Kidney (tissue), 14 donors: ENCODE measurements around the gene FZD8. TPM values are rescaled to one million over a fixed set of nuclear protein-coding genes. Genes with fewer than 3 reads are reported as not detected.

ENCODE experiments used
- DNase-seq, 5 donors: peaks; one replicate each; pipeline ENCODE4 v3.0.0-alpha.2; 2013 to 2020
- FAIRE-seq: peaks from 2 replicates; lab custom pipeline; 2012; peaks lifted over from hg19 to GRCh38; lab: Jason Lieb, UNC
- H3K27ac ChIP-seq, 2 donors: one replicate each; pipeline ENCODE4 v1.7.0; 2013; ENCODE audit warnings: low read depth in 2 of 2, low read length in 2 of 2, inconsistent platforms in 1 of 2
- H3K27me3 ChIP-seq: one replicate; pipeline ENCODE4 v1.7.1; 2013; ENCODE audit warnings: low read length, inconsistent platforms; ENCODE audit not compliant: control insufficient read depth, insufficient read depth
- H3K36me3 ChIP-seq, 3 donors: one replicate each; pipeline versions ENCODE4 v1.7.0 to v1.7.1; 2013; ENCODE audit warnings: low read length in 3 of 3, control low read depth in 1 of 3, inconsistent platforms in 1 of 3; ENCODE audit not compliant: insufficient read depth in 3 of 3, control insufficient read depth in 2 of 3
- H3K4me1 ChIP-seq, 3 donors: one replicate each; pipeline versions ENCODE4 v1.7.0 to v1.7.1; 2013; ENCODE audit warnings: low read length in 3 of 3, inconsistent platforms in 1 of 3, low read depth in 1 of 3; ENCODE audit not compliant: control insufficient read depth in 2 of 3, insufficient read depth in 2 of 3
- H3K4me3 ChIP-seq, 3 donors: one replicate each; pipeline versions ENCODE4 v1.7.0 to v1.8.1; 2013; ENCODE audit warnings: low read length in 3 of 3, control low read depth in 1 of 3, inconsistent platforms in 1 of 3
- H3K9ac ChIP-seq, 3 donors: one replicate each; pipeline versions ENCODE4 v1.7.0 to v1.7.1; 2013; ENCODE audit warnings: low read length in 3 of 3, control low read depth in 1 of 3, inconsistent platforms in 1 of 3
- H3K9me3 ChIP-seq, 3 donors: one replicate each; pipeline versions ENCODE4 v1.7.0 to v1.7.1; 2013; ENCODE audit warnings: low read length in 3 of 3, control low read depth in 1 of 3, inconsistent platforms in 1 of 3; ENCODE audit not compliant: control insufficient read depth in 2 of 3, insufficient read depth in 1 of 3
- intact Hi-C: fragments of 100-400 bp; cut with DNase I; formaldehyde crosslinking; loops from one replicate; pipeline ENCODE4 v1.11.1; 2022
- polyA plus RNA-seq: library from polyadenylated mRNA; stranded (reverse); fragments of 350-450 nt; fragmentation: Illumina TruSeq; extraction: RNeasy Lipid Tissue Mini Kit (QIAGEN cat#74804); gene quantifications from one replicate; pipeline ENCODE4 v1.2.3, GENCODE V29; 2014; ENCODE audit warnings: low read depth, low replicate concordance; ENCODE audit not compliant: insufficient read depth
- total RNA-seq: library from RNA; stranded (reverse); fragmentation: NEBNext Ultra II Directional; extraction: Animal tissue kit (Norgen Biotek cat#: 25700); gene quantifications from one replicate; pipeline ENCODE4 v1.2.1, GENCODE V29; 2021
- TF ChIP-seq, protein P1 (sequence below): IDR thresholded peaks from 3 replicates; pipeline ENCODE4 v1.5.1; 2012; ENCODE audit warnings: mild to moderate bottlenecking, moderate library complexity, borderline replicate concordance; ENCODE audit not compliant: insufficient read depth; ENCODE audit errors: extremely low read depth
- donor health status: control.
- donor health status: control.
- donor health status: control.
- donor health status: control.
- donor health status: control.
- donor health status: DM: yes; HTN: yes; CAD: no.
- donor health status: Normal renal cell carcinoma (clear cell type).

The FZD8 gene
- total and polyA plus RNA-seq, 2 donors from 2014 or later, result 10.8 to 18.8 TPM

DNA sequence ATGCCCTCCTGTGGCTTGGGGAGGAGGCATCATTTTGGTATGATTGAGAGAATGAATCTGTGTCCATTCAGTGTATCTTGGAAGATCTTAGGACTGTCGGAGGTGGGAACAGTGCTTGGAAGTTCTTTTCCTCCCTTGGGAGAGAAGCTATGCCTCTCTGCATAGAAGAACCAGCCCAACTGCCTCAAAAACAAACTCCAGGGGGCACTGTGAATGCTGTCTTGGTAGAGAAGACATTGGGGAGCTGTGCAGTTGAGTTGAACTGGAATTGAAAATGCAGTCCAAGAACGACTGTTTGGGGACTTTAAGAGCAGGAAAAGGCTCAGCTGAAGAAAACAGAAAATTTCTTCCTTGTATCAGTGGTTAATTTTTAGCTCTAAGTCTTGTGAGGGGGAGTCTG lies 41.9 kb downstream of the FZD8 start:
- H3K4me1 ChIP-seq, result no peaks in the 10 kb centered on the region
- H3K27me3 ChIP-seq, result no peaks in the 10 kb centered on the region
- TF ChIP-seq, protein P1, sequence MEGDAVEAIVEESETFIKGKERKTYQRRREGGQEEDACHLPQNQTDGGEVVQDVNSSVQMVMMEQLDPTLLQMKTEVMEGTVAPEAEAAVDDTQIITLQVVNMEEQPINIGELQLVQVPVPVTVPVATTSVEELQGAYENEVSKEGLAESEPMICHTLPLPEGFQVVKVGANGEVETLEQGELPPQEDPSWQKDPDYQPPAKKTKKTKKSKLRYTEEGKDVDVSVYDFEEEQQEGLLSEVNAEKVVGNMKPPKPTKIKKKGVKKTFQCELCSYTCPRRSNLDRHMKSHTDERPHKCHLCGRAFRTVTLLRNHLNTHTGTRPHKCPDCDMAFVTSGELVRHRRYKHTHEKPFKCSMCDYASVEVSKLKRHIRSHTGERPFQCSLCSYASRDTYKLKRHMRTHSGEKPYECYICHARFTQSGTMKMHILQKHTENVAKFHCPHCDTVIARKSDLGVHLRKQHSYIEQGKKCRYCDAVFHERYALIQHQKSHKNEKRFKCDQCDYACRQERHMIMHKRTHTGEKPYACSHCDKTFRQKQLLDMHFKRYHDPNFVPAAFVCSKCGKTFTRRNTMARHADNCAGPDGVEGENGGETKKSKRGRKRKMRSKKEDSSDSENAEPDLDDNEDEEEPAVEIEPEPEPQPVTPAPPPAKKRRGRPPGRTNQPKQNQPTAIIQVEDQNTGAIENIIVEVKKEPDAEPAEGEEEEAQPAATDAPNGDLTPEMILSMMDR, result no peak
- peaks cover 0 to 6% (median 0%) of the 10 kb centered on the region in 3 donors for H3K9me3 ChIP-seq
- H3K9ac ChIP-seq, result no peak overlapping the region
- no peak for DNase-seq
- FAIRE-seq, result no peak
- no peaks in the 10 kb centered on the region for H3K36me3 ChIP-seq
- no peak overlapping the region for H3K4me3 ChIP-seq
- no peak overlapping the region for H3K27ac ChIP-seq
- intact Hi-C loops, result no loop called here

DNA sequence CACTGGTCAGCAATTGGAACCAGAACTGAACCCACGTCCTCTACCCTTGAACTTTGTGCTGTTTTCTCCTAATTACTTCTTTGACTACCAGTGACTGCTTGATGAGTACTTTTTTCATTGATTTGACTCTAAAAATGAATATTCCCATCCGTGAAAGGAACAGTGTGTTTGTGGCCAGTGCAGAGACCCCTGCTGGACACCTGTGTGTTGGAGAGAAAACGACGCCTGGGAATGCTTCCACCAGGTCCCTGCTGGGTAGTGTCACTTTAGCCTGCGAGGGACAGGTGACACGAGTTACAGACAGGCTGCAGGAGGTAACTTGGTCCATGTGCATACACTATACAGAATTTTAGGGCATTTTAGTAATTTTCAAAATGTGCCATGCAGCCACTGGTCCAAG lies 43.7 kb downstream of the FZD8 start:
- Histone ChIP-seq H3K9ac (no peak overlapping the region), H3K4me3 (no peak overlapping the region), H3K9me3 (peaks cover 0 to 6% (median 0%) of the 10 kb centered on the region in 3 donors), H3K27ac (no peak overlapping the region), H3K4me1 (no peaks in the 10 kb centered on the region), H3K27me3 (no peaks in the 10 kb centered on the region), H3K36me3 (no peaks in the 10 kb centered on the region)
- DNase-seq, result no peak
- FAIRE-seq, result no peak
- intact Hi-C loops, result no loop called here
- TF ChIP-seq, protein P1, result peak; percentile 22

DNA sequence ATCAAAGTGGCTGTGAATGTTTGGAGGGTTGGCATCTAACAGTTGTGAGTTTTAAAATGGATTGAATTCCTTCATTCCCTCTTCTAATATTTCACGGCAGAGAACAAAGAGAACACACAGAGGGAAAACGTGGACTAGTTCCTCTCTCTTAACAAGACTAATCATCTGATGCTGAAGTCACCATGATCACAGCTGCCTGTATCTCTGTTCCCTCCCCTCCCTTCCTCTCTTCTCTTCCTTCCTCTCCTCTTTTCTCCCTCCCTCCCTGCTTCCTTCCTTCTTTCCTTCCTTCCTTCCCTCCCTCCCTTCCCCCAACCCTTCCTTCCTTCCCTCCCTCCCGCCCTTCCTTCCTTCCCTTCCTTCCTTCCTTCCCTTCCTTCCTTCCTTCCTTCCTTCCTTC lies 47.0 kb downstream of the FZD8 start:
- TF ChIP-seq, protein P1, result no peak
- no peak for DNase-seq
- Histone ChIP-seq H3K9me3 (peaks cover 0 to 7% (median 0%) of the 10 kb centered on the region in 3 donors), H3K36me3 (no peaks in the 10 kb centered on the region), H3K27me3 (no peaks in the 10 kb centered on the region), H3K27ac (no peak overlapping the region), H3K9ac (no peak overlapping the region), H3K4me1 (no peaks in the 10 kb centered on the region), H3K4me3 (no peak overlapping the region)
- intact Hi-C loops, result no loop called here
- no peak for FAIRE-seq
